HG02885 (cell line): ENCODE data around the gene KCNS3.

Experiments used
- ATAC-seq: cut with Tn5 transposase; IDR thresholded peaks from one replicate; pipeline ENCODE4 v1.9.1; 2021; ENCODE audit warnings: mild to moderate bottlenecking; ENCODE audit not compliant: unreplicated experiment, poor library complexity

KCNS3 gene

DNA sequence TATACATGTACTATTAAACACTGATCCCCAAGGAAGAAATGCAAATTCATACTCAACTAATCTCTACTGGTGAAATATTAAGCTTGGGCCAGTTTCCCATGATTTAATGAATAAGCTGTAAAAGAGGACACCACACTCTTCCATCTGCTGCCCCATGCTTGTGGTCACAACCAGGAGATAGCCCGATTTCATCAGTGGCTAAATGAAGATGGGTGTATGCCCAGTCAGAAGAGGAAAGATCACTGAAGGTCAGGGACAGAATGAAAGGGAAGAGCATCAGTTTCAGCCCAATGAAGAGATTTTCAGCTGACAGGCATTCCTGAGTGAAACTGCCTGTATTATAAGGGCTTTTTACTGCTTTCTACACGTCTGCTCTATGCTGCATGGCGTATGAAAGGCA is 103.5 kb downstream of the KCNS3 start:
- ATAC-seq: no peak
